GM18508 (cell line): ENCODE measurements around the gene CATSPER1.
"Not testable (repeated sequence)": the region's sequence is repeated elsewhere in the genome, so short reads cannot be mapped to it uniquely, and the experiment has no call there.

Source experiments
- ATAC-seq: cut with Tn5 transposase; IDR thresholded peaks from one replicate; pipeline ENCODE4 v1.9.1; 2021; ENCODE audit warnings: moderate number of reproducible peaks; ENCODE audit not compliant: insufficient read depth, unreplicated experiment

Gene CATSPER1

DNA sequence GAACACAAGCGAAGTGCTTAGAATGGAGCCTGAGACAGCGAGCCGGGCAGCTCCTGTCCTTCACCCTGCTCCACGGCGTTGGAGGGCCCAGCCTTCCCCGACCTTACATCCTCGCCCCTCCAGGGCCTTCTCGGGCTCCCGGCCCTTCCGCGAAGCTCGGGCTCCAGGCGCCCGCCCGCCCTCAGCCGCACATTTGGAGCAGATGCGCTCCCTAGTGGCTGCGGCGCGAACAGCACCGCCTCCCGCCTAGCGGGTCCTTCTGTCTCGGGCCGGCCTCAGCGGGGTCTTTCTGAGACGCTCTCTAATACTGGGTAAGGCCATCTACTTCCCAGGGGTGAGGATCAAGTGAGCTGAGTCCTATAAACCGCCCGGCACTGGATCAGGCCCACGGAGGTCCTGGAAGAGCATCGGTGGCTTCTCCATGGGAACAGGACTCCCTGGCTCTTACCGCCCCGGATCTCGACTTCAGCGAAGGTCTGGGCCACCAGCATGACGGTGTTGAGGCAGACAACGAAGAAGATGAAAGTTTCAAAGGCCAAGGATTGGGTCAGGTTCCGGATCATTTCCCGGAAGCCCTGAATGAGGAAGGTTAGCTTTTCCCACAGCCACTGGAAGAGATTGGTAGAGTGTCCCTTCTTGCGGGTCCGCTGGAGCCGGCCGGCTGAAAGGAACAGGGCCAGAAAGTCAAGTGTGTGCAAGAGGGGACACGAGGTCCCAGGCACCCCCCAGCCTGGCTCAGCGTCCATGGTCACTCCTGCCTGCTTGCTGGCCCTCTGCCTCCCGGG, 3.7 kb downstream of the CATSPER1 start:
- ATAC-seq: no peak

DNA sequence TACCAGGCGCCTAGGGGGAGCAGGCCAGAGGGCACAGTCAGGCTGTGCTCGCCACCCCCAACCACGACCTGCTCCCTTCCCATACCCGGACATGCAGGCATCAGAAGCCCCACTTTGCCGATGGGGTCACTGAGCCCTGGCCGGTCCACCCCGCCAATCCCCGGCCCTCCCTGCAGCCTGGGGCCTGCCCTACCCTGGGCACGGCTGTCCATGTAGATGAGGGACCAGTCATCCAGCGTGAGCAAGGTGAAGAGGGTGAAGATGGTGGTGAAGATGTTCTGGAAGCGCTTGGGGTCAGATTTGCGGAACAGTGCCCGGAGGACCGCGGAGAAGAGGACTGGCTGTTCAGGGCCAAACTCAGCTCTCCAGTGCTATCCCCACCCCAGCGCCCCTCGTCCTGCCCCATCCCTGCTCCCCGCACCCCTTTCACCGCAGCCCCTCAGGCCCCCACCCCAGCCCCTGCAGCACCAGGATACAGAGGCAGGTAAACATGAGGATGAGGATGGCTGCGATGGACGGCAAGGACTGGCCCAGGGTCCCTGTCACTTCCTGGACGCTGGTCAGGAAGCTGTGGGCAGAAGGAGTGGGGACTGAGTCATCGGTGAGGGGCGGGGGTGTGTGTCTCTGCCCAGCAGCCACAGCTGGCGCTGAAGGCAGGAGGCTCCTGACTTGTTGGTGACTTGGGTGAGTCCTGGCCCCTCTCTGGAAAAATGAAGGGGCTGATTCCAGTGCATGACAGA, 5.5 kb downstream of the CATSPER1 start:
- no peak for ATAC-seq

GRCh38 chr11:66020212-66020611, 6.1 kb downstream of the CATSPER1 start:
- ATAC-seq: no peak

- ATAC-seq: no peak
These were observed 9.0 kb downstream of the CATSPER1 start for GRCh38 chr11:66017321-66017720.

- no peak for ATAC-seq
These were observed 9.5 kb downstream of the CATSPER1 start for GRCh38 chr11:66016793-66017177.

DNA sequence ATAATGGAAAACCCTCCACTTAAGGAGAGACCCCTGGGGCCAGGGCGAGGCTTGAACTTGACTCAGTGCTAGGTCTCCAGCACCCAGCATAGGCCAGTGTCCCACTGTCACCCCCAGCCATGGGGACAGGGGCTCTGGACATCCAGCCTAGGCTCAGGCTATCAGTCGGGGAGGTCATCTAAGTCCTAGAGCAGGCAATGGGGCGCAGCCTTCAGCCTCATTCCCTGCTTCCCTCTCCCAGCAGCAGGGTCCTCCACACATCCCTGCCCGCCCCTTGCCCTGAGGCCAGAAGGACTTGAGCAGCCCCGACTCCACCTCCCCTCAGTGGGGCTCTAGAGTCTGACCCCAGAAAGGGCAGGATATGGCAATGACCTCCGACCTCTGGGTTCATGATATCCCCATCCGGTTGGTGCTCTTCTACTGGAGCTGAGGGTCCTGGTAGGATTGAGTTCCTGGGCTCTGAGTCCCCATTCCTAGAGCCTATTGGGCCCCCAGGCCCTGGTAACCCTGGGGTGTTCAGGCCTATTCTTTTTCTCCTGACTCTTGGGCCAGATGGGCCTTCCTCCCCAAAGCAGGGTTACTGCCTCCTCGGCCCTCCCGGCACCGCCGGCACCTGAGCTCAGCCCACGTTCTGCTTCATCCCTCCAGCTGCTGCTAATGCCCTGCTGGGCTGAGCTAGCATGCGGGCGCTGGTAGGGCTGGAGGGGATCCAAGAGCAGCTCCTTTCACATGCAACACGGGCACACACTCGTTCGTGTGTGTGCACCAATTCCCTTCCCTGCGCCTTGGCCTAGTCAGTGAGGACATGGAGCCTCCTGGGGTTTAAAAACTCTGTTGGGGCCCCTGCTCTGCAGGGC, 10.1 kb downstream of the CATSPER1 start:
- ATAC-seq: no peak

DNA sequence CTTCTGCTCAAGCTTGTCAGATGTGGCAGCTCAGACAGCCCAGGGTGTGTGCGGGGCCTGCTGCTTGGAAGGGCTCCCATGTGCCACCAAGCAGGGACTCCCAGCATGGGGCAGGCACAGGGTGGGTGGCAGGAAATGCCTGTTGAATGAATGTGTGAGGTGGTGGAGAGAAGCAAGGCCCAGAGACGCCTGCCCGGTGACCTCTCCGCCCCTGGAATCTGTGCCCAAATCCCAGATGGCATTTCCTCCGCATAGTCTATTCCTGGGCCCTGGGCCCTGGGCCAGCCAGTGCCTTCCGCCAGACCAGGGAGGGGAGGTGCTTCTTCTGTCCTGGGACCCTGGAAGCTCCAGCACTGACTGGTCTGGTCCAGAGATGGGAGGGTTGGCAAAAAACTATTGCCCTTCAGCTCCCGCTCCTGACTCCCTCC, 10.8 kb downstream of the CATSPER1 start:
- ATAC-seq: no peak

DNA sequence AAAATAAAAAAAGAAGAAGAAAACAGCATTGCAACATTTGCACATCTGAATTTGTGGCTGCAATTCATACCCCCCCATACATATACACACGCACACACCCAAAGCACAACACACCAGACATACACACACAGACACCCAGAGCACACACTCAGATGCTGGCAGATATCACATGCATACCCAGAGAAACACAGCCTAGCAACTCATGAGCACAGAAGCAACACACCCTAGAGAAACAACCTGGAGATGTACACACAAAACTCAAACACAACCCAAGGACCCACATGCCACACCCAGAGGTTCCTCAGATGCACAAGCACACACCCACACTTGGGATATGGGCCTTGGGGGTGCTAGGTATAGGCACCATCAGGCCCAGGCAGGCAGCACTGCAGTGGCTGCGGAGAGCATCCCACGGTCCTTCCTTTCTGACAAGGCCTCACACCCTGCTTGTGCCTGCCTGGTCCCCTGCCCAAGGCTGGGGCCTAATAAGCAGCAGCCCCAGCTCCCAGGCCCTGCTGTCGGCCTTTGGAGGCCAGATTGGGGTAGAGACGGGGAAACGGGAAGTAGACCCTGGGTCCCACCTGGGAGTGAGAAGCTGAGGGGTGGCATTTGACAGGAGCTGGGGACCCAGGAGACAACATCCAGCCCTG, 11.3 kb downstream of the CATSPER1 start:
- no peak for ATAC-seq

- ATAC-seq: no peak
These were observed 12.5 kb downstream of the CATSPER1 start for GRCh38 chr11:66013762-66014100.

- ATAC-seq: no peak
These were observed 13.1 kb downstream of the CATSPER1 start for GRCh38 chr11:66012946-66013761.

GRCh38 chr11:66012371-66012945, 13.8 kb downstream of the CATSPER1 start:
- ATAC-seq: no peak

- no peak for ATAC-seq
These were observed 14.4 kb downstream of the CATSPER1 start, which contains the start of gene CST6 for GRCh38 chr11:66011785-66012303. CST6 (plus strand) TSS chr11:66012008; CDS start chr11:66012045, 37 bp downstream.

DNA sequence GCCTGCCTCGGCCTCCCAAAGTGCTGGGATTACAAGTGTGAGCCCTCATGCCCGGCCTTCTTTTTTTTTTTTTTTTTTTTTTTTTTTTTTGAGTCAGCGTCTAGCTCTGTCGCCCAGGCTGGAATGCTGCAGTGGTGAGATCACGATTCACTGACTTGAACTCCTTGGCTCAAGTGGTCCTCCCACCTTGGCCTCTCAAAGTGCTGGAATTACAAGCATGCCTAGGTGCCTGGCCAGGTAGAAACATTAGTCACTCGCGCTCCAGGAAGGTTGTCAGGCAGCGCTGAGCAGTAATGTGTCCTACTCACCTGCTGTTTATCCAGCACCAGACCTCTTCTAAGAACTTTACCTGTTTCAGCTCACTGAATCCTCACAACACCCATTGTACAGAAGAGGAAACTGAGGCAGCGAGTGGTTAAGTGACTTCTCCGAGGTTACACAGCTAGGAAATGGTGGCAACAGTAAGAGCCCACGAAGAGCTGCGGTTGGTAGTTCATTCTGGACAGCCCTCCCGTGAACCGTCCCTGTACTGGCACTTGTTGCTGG, 15.0 kb downstream of the CATSPER1 start:
- no peak for ATAC-seq

DNA sequence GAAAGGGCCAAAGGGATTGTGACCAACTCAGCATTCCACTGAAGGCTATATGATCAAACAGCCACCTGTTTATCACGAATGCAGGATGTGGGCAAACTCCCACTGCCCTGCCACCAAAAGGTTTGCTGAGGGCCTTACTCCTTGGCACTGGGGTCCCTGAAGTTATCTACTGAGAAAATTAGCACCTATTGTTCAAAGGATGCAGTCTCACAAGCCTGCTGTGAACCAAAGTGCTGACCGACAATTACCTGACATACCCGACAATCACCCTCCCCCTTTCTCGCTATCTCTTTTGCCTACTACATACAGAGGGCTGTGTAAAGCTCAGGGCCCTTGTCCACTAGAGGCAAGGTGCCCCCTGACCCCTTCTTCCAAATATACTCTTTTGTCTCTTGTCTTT, 16.2 kb downstream of the CATSPER1 start:
- not testable (repeated sequence) for ATAC-seq

DNA sequence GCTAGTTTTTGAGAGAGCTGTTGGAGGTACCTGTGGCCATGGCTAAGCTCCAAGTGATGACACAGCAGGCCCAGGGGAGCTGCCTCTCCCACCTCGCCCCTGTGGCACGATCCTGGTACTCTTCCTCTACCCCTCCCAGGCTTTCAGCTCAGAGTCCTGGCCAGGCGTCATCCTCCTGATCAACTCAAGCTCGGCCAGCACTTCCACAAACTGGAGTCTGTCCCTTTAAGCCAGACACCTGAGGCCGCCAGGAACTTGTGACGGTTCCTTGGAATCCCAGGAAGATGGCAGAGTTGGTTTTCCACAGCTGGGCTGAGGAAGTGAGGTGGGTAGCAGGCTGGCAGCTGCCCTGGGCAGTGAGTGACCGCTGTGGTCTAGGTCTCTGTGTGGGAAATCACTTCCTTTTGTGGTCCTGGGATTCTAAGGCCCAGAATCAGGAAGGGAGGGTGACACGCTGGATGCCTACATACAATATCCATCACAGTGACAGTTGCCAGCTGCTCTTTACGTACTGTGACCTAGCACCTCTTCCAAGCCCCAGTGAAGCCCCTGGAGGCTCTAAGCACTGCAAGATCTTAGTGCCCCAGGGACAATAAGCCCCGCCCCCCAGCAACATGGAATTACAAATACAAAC, 17.7 kb downstream of the CATSPER1 start:
- ATAC-seq: no peak

DNA sequence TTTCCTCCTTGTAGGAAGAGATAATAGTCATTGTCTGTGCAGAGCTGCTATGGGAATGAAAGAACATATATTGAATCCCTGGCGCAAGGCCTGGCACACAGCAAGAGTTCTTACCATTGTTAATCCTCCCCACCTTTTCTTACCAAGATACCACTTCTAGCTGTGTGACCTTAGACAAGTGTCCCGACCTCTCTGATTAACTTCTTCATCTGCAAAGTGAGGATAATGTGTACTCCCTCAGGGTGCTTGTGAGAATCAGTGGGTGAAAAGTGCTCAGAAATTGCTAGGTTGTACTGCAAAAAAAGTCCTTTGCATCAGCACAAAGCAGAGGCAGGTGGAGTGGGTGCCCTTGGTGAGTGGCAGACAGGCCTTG, 18.2 kb downstream of the CATSPER1 start:
- ATAC-seq: no peak

- no peak for ATAC-seq
These were observed 19.1 kb downstream of the CATSPER1 start for GRCh38 chr11:66007201-66007634.

DNA sequence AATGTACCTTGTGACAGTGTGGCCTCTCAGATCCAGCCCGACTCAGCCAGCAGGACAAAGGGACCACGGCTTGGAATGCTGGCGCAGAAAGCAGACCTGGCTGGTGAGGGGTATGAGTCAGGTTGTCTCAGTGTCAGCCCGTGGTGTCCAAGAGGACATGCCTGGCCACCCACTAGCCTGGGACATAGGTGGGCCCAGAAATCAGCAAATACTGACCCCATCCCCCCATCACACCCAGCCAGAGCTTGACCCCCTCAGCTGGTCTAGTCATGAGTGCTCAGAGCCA, 19.4 kb downstream of the CATSPER1 start:
- no peak for ATAC-seq
